K562 (cell line): ENCODE results near the gene CNPY3.

ENCODE experiments used
- CBX5 ChIP-seq: IDR thresholded peaks from 2 replicates; pipeline ENCODE4 v1.6.1; 2014; ENCODE audit warnings: low read depth, borderline replicate concordance
- CHCHD3 ChIP-seq: fragments of 250-450 bp; sonication (Bioruptor Pico); IDR thresholded peaks from 2 replicates; pipeline ENCODE4 v2.1.2; 2022; ENCODE audit warnings: mild to moderate bottlenecking
- EP300 ChIP-seq: IDR thresholded peaks from 2 replicates; pipeline ENCODE4 v1.6.1; 2012; ENCODE audit warnings: low read length, improper control_type of control experiment
- GABPA ChIP-seq: fragments of 200-800 bp; sonication (Bioruptor generic); conservative IDR thresholded peaks from 2 replicates; pipeline ENCODE4 v1.6.1; 2016; ENCODE audit warnings: low read depth, missing genetic modification characterization, missing compliant biosample characterization
- POLR2AphosphoS5 ChIP-seq: IDR thresholded peaks from 2 replicates; pipeline ENCODE4 v1.6.1; 2011; ENCODE audit warnings: mild to moderate bottlenecking, low read depth, low read length, moderate library complexity; ENCODE audit not compliant: control insufficient read depth, insufficient read depth
- RBM25 ChIP-seq: fragments of 200-400 bp; formaldehyde crosslinking; IDR thresholded peaks from 2 replicates; pipeline ENCODE4 v1.6.1; 2018; ENCODE audit warnings: low read length, low read depth, moderate library complexity; ENCODE audit not compliant: severe bottlenecking
- SRSF1 ChIP-seq: fragments of 200-400 bp; formaldehyde crosslinking; IDR thresholded peaks from 2 replicates; pipeline ENCODE4 v1.6.1; 2017; ENCODE audit warnings: mild to moderate bottlenecking, low read depth, low read length, moderate library complexity
- ZNF23 ChIP-seq: fragments of 250-450 bp; sonication (Bioruptor Pico); IDR thresholded peaks from 2 replicates; pipeline ENCODE4 v1.4.0; 2020; ENCODE audit warnings: mild to moderate bottlenecking
- ZZZ3 ChIP-seq: fragments of 450-650 bp; IDR thresholded peaks from 2 replicates; pipeline ENCODE4 v1.6.1; 2016; ENCODE audit warnings: antibody characterized with exemption, mild to moderate bottlenecking, moderate library complexity
- TF ChIP-seq, protein P1 (sequence below), 2 experiments: fragments of 450-650 bp in 1 of 2; sonication (generic) in 1 of 2; formaldehyde crosslinking in 1 of 2; IDR thresholded peaks; 2 replicates each; pipeline versions ENCODE4 v1.7.1 to v1.9.0; 2016 to 2022; ENCODE audit warnings: inconsistent platforms in 1 of 2, mild to moderate bottlenecking in 1 of 2, missing genetic modification reagents in 1 of 2
- TF ChIP-seq, protein P2 (sequence below): sonication (generic); formaldehyde crosslinking; IDR thresholded peaks from 2 replicates; pipeline ENCODE4 v1.9.0; 2022; ENCODE audit warnings: mild to moderate bottlenecking, missing genetic modification reagents
- TF ChIP-seq, protein P3 (sequence below): fragments of 450-650 bp; IDR thresholded peaks from 2 replicates; pipeline ENCODE4 v1.6.1; 2017; ENCODE audit warnings: mild to moderate bottlenecking, moderate library complexity

DNA sequence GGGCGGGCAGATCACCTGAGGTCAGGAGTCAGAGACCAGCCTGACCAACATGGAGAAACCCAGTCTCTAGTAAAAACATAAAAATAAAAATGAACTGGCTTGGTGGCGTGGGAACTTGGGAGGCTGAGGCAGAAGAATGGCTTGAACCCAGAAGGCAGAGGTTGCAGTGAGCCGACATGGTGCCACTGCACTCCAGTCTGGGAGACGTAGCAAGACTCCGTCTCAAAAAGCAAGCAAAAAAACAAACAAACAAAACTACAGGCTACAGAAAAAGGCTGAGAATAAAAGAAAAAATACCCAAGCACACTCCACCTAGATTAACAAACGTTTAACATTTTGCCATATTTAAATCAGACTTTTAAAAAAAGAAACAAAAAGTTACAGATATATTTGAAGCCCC is 7.5 kb upstream of the CNPY3 start:
- TF ChIP-seq RBM25 (no peak), ZNF23 (CRISPR knock-in tag) (no peak), GABPA (tag) (no peak), ZZZ3 (no peak), CHCHD3 (CRISPR knock-in tag) (no peak), CBX5 (no peak), POLR2AphosphoS5 (no peak), EP300 (no peak), SRSF1 (no peak)
- TF ChIP-seq, protein P1, sequence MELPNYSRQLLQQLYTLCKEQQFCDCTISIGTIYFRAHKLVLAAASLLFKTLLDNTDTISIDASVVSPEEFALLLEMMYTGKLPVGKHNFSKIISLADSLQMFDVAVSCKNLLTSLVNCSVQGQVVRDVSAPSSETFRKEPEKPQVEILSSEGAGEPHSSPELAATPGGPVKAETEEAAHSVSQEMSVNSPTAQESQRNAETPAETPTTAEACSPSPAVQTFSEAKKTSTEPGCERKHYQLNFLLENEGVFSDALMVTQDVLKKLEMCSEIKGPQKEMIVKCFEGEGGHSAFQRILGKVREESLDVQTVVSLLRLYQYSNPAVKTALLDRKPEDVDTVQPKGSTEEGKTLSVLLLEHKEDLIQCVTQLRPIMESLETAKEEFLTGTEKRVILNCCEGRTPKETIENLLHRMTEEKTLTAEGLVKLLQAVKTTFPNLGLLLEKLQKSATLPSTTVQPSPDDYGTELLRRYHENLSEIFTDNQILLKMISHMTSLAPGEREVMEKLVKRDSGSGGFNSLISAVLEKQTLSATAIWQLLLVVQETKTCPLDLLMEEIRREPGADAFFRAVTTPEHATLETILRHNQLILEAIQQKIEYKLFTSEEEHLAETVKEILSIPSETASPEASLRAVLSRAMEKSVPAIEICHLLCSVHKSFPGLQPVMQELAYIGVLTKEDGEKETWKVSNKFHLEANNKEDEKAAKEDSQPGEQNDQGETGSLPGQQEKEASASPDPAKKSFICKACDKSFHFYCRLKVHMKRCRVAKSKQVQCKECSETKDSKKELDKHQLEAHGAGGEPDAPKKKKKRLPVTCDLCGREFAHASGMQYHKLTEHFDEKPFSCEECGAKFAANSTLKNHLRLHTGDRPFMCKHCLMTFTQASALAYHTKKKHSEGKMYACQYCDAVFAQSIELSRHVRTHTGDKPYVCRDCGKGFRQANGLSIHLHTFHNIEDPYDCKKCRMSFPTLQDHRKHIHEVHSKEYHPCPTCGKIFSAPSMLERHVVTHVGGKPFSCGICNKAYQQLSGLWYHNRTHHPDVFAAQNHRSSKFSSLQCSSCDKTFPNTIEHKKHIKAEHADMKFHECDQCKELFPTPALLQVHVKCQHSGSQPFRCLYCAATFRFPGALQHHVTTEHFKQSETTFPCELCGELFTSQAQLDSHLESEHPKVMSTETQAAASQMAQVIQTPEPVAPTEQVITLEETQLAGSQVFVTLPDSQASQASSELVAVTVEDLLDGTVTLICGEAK (IDR thresholded peaks at IDR 0.05) = no peak
- TF ChIP-seq, protein P1 (CRISPR knock-in tag; IDR thresholded peaks at IDR 0.05) = no peak
- TF ChIP-seq, protein P2, sequence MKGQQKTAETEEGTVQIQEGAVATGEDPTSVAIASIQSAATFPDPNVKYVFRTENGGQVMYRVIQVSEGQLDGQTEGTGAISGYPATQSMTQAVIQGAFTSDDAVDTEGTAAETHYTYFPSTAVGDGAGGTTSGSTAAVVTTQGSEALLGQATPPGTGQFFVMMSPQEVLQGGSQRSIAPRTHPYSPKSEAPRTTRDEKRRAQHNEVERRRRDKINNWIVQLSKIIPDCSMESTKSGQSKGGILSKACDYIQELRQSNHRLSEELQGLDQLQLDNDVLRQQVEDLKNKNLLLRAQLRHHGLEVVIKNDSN (CRISPR knock-in tag) = no peak
- TF ChIP-seq, protein P3, sequence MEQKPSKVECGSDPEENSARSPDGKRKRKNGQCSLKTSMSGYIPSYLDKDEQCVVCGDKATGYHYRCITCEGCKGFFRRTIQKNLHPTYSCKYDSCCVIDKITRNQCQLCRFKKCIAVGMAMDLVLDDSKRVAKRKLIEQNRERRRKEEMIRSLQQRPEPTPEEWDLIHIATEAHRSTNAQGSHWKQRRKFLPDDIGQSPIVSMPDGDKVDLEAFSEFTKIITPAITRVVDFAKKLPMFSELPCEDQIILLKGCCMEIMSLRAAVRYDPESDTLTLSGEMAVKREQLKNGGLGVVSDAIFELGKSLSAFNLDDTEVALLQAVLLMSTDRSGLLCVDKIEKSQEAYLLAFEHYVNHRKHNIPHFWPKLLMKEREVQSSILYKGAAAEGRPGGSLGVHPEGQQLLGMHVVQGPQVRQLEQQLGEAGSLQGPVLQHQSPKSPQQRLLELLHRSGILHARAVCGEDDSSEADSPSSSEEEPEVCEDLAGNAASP = no peak
